Rectal smooth muscle tissue (tissue), 1 donor: Measurements from ENCODE around the gene TATDN2.

Experiments
- H3K27ac ChIP-seq: one replicate; pipeline ENCODE4 v1.7.0; 2013; ENCODE audit warnings: low read depth, low read length, inconsistent platforms
- H3K27me3 ChIP-seq: one replicate; pipeline ENCODE4 v1.7.0; 2013; ENCODE audit warnings: low read length; ENCODE audit not compliant: control insufficient read depth, insufficient read depth
- H3K36me3 ChIP-seq: one replicate; pipeline ENCODE4 v1.7.0; 2013; ENCODE audit warnings: low read length; ENCODE audit not compliant: control insufficient read depth, insufficient read depth
- H3K4me1 ChIP-seq: one replicate; pipeline ENCODE4 v1.7.0; 2013; ENCODE audit warnings: low read length; ENCODE audit not compliant: control insufficient read depth, insufficient read depth
- H3K4me3 ChIP-seq: one replicate; pipeline ENCODE4 v1.7.0; 2013; ENCODE audit warnings: low read length
- H3K9ac ChIP-seq: one replicate; pipeline ENCODE4 v1.7.0; 2013; ENCODE audit warnings: low read length

Gene TATDN2, protein sequence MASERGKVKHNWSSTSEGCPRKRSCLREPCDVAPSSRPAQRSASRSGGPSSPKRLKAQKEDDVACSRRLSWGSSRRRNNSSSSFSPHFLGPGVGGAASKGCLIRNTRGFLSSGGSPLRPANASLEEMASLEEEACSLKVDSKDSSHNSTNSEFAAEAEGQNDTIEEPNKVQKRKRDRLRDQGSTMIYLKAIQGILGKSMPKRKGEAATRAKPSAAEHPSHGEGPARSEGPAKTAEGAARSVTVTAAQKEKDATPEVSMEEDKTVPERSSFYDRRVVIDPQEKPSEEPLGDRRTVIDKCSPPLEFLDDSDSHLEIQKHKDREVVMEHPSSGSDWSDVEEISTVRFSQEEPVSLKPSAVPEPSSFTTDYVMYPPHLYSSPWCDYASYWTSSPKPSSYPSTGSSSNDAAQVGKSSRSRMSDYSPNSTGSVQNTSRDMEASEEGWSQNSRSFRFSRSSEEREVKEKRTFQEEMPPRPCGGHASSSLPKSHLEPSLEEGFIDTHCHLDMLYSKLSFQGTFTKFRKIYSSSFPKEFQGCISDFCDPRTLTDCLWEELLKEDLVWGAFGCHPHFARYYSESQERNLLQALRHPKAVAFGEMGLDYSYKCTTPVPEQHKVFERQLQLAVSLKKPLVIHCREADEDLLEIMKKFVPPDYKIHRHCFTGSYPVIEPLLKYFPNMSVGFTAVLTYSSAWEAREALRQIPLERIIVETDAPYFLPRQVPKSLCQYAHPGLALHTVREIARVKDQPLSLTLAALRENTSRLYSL

GRCh38 chr3:10248184-10248983 lies at the start of gene TATDN2:
Gene TATDN2 (plus strand): TSS chr3:10248459. CDS start chr3:10249201, 742 bp downstream.
- Histone ChIP-seq H3K36me3 (no peaks in the 10 kb centered on the region), H3K27ac (peak within 1 kb of the TSS; percentile 68), H3K27me3 (no peaks in the 10 kb centered on the region), H3K4me3 (peak within 1 kb of the TSS; percentile 99), H3K4me1 (peaks cover 13% of the 10 kb centered on the region), H3K9ac (peak within 1 kb of the TSS; percentile 7)

GRCh38 chr3:10198761-10199649 lies 49.3 kb upstream of the TATDN2 start:
- H3K27me3 ChIP-seq: no peaks in the 10 kb centered on the region
- H3K4me1 ChIP-seq: peaks cover 11% of the 10 kb centered on the region
- H3K4me3 ChIP-seq: no peak overlapping the region
- no peak overlapping the region for H3K27ac ChIP-seq
- H3K36me3 ChIP-seq: no peaks in the 10 kb centered on the region
- H3K9ac ChIP-seq: no peak overlapping the region

DNA sequence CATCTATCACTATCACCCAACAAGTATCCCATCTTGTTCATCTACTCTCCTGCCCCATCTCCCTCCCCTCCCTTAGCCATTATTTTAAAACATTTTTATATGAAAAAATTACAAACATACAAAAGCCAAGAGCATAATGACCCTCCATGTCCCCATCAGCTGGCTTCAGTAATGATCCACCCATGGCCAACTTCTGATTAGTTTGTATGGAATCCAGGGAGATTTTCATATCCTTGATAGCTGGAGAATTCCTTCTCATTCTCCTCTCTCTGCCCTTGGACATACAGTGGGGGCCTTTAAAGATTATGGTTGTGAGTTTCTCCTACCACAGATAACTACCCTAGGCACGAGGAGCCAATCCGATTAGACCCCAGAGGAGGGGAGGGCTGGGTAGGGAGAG lies 43.3 kb upstream of the TATDN2 start:
- Histone ChIP-seq H3K27ac (no peak overlapping the region), H3K9ac (no peak overlapping the region), H3K4me3 (no peak overlapping the region)

GRCh38 chr3:10205451-10206165 lies 42.7 kb upstream of the TATDN2 start:
- Histone ChIP-seq H3K4me3 (no peak overlapping the region), H3K36me3 (no peaks in the 10 kb centered on the region), H3K9ac (no peak overlapping the region), H3K27ac (peak overlapping the region; percentile 42), H3K4me1 (peaks cover 2% of the 10 kb centered on the region), H3K27me3 (no peaks in the 10 kb centered on the region)

More for the DNA sequence above, 43.3 kb upstream of the TATDN2 start:
- H3K27me3 ChIP-seq: no peaks in the 10 kb centered on the region
- H3K4me1 ChIP-seq: peaks cover 2% of the 10 kb centered on the region
- no peaks in the 10 kb centered on the region for H3K36me3 ChIP-seq

DNA sequence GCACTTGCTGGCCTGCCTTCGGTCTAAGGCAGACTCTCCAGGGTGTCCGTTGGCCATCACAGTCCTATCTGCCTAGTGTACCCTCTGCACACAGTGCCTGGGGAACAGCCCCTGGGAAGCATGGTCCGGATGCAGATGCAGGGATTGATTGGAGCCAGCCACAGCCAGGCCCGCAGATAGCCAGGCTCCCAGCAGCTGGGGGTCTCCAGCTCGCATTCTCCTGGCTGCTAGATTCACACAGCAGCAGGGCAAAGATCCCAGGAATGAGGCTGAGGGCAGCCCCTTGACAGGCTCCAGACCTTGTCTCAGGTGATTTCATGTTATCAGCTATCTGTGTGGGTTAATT lies 42.1 kb upstream of the TATDN2 start:
- Histone ChIP-seq H3K27me3 (no peaks in the 10 kb centered on the region), H3K4me1 (peaks cover 2% of the 10 kb centered on the region), H3K4me3 (no peak overlapping the region), H3K36me3 (no peaks in the 10 kb centered on the region), H3K9ac (no peak overlapping the region), H3K27ac (no peak overlapping the region)

GRCh38 chr3:10213156-10213792 lies 35.0 kb upstream of the TATDN2 start:
- Histone ChIP-seq H3K27me3 (no peaks in the 10 kb centered on the region), H3K36me3 (no peaks in the 10 kb centered on the region), H3K4me3 (no peak overlapping the region), H3K4me1 (no peaks in the 10 kb centered on the region), H3K27ac (no peak overlapping the region), H3K9ac (no peak overlapping the region)

- no peak overlapping the region for H3K27ac ChIP-seq
- no peak overlapping the region for H3K4me3 ChIP-seq
- H3K4me1 ChIP-seq: no peaks in the 10 kb centered on the region
- H3K9ac ChIP-seq: no peak overlapping the region
- no peaks in the 10 kb centered on the region for H3K36me3 ChIP-seq
- no peaks in the 10 kb centered on the region for H3K27me3 ChIP-seq
Measured at GRCh38 chr3:10215578-10216368, 32.5 kb upstream of the TATDN2 start.

DNA sequence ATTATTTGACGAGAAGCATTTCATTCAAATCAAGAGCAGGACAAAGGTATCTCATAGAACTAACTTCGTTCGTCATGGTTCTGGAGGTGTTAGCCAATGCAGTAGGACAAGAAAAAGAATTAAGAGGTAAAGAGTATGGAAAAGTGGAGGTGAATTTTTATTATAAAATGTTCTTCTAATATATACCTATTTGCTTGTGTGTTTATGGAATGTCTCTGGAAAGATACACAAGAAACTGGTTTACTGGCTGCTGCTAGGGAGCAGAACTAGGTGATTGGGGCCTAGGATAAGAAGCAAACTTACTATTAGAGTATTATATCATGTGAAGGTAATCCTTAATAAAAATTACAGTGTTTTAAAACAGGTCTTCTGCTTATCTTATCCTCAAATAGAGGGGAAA lies 30.9 kb upstream of the TATDN2 start:
- no peak overlapping the region for H3K4me3 ChIP-seq

DNA sequence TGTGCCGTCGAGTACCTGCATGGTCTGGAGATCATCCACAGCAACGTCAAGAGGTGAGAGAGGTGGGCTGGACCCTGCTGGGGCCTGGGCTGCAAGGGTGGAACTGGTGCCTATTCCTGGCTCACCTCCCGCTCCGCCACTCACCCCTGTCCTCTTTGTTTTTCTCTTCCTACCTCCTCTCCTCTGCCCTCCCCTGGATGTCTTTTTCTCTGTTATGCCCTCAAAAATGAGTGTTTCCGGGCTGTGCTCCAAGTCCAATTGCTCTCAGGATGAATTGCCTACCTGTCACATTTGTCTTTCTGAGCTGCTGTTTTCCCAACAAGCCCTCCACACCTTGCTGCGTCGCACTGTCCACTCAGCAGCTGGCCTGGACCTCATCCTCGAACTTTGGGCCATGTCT lies 28.5 kb upstream of the TATDN2 start:
- Histone ChIP-seq H3K36me3 (no peaks in the 10 kb centered on the region), H3K27ac (no peak overlapping the region), H3K4me3 (no peak overlapping the region), H3K27me3 (no peaks in the 10 kb centered on the region), H3K9ac (no peak overlapping the region), H3K4me1 (no peaks in the 10 kb centered on the region)

More for the DNA sequence above, 30.9 kb upstream of the TATDN2 start:
- Histone ChIP-seq H3K36me3 (no peaks in the 10 kb centered on the region), H3K27me3 (no peaks in the 10 kb centered on the region), H3K27ac (no peak overlapping the region), H3K4me1 (no peaks in the 10 kb centered on the region), H3K9ac (no peak overlapping the region)

- Histone ChIP-seq H3K27me3 (no peaks in the 10 kb centered on the region), H3K27ac (no peak overlapping the region), H3K4me3 (no peak overlapping the region), H3K4me1 (no peaks in the 10 kb centered on the region), H3K9ac (no peak overlapping the region), H3K36me3 (no peaks in the 10 kb centered on the region)
Measured at GRCh38 chr3:10223676-10224639, 24.3 kb upstream of the TATDN2 start.
